Astrocyte (in vitro differentiated cells and primary cell): ENCODE results near the gene CFAP210. TPM values are rescaled to one million over a fixed set of nuclear protein-coding genes. Genes with fewer than 3 reads are reported as not detected.
A peak's percentile ranks its signal among the peaks of the same experiment; 100 is the strongest.

Experiments
- DNase-seq: peaks from one replicate; pipeline ENCODE4 v3.0.0-alpha.2; 2010; ENCODE audit warnings: low read depth
- FAIRE-seq: peaks from 2 replicates; lab custom pipeline; 2011; peaks lifted over from hg19 to GRCh38; lab: Jason Lieb, UNC
- H2AFZ ChIP-seq: 2 replicates; pipeline ENCODE4 v1.6.0; 2012; ENCODE audit warnings: low read depth, low read length, inconsistent platforms
- H3K27ac ChIP-seq: 2 replicates; pipeline ENCODE4 v1.5.1; 2011; ENCODE audit warnings: low read depth, low read length, inconsistent platforms
- H3K27me3 ChIP-seq: 2 replicates; pipeline ENCODE4 v1.6.0; 2011; ENCODE audit warnings: low read length, inconsistent platforms; ENCODE audit not compliant: insufficient read depth
- H3K36me3 ChIP-seq: 2 replicates; pipeline ENCODE4 v1.5.1; 2011; ENCODE audit warnings: low read length, inconsistent platforms; ENCODE audit not compliant: insufficient read depth
- H3K4me1 ChIP-seq: 2 replicates; pipeline ENCODE4 v1.5.1; 2011; ENCODE audit warnings: low read length, inconsistent platforms; ENCODE audit not compliant: insufficient read depth
- H3K4me2 ChIP-seq: 2 replicates; pipeline ENCODE4 v1.6.0; 2012; ENCODE audit warnings: low read length, inconsistent platforms
- H3K4me3 ChIP-seq: 2 replicates; pipeline ENCODE4 v1.5.1; 2011; ENCODE audit warnings: low read depth, mild to moderate bottlenecking, low read length, inconsistent platforms; ENCODE audit not compliant: insufficient read depth
- H3K79me2 ChIP-seq: 2 replicates; pipeline ENCODE4 v1.6.0; 2012; ENCODE audit warnings: mild to moderate bottlenecking, low read length, inconsistent platforms; ENCODE audit not compliant: insufficient read depth
- H3K9ac ChIP-seq: 2 replicates; pipeline ENCODE4 v1.6.0; 2012; ENCODE audit warnings: mild to moderate bottlenecking, low read length, inconsistent platforms
- H3K9me3 ChIP-seq: 2 replicates; pipeline ENCODE4 v1.5.1; 2012; ENCODE audit warnings: low read depth, mild to moderate bottlenecking, low read length, inconsistent platforms; ENCODE audit not compliant: insufficient read depth
- H4K20me1 ChIP-seq: 2 replicates; pipeline ENCODE4 v1.6.0; 2012; ENCODE audit warnings: low read length, inconsistent platforms; ENCODE audit not compliant: insufficient read depth
- H3K27ac Mint-ChIP-seq: one replicate; pipeline ENCODE4 v1.8.0; 2021; ENCODE audit warnings: mild to moderate bottlenecking, mixed read lengths; ENCODE audit not compliant: unreplicated experiment
- H3K27me3 Mint-ChIP-seq: one replicate; pipeline ENCODE4 v1.8.0; 2021; ENCODE audit warnings: low read depth, mixed read lengths; ENCODE audit not compliant: unreplicated experiment
- H3K36me3 Mint-ChIP-seq: one replicate; pipeline ENCODE4 v1.8.0; 2021; ENCODE audit warnings: low read depth, mixed read lengths; ENCODE audit not compliant: unreplicated experiment
- H3K4me1 Mint-ChIP-seq: one replicate; pipeline ENCODE4 v1.8.0; 2021; ENCODE audit warnings: low read depth, mixed read lengths; ENCODE audit not compliant: unreplicated experiment
- H3K4me3 Mint-ChIP-seq: one replicate; pipeline ENCODE4 v1.8.0; 2021; ENCODE audit warnings: mild to moderate bottlenecking, moderate library complexity, mixed read lengths; ENCODE audit not compliant: unreplicated experiment
- H3K9me3 Mint-ChIP-seq: one replicate; pipeline ENCODE4 v1.8.0; 2021; ENCODE audit warnings: mild to moderate bottlenecking, mixed read lengths; ENCODE audit not compliant: unreplicated experiment
- CTCF ChIP-seq: IDR thresholded peaks from 2 replicates; pipeline ENCODE4 v1.5.1; 2011; ENCODE audit warnings: low read depth, mild to moderate bottlenecking, inconsistent platforms, low read length, moderate library complexity; ENCODE audit not compliant: insufficient read depth
- EZH2 ChIP-seq: IDR thresholded peaks from 2 replicates; pipeline ENCODE4 v1.6.1; 2012; ENCODE audit warnings: mild to moderate bottlenecking, low read length, inconsistent platforms; ENCODE audit not compliant: insufficient read depth
- total RNA-seq: library from RNA; stranded (reverse); gene quantifications from 2 replicates; pipeline ENCODE4 v1.2.1, GENCODE V29; 2021

The CFAP210 gene
- total RNA-seq, 1 donor from 2014 or later: 0.20 TPM

GRCh38 chr2:169707626-169708025 lies 13.4 kb upstream of the CFAP210 start:
- peaks cover 2% of the 10 kb centered on the region for H3K9me3 Mint-ChIP-seq
- FAIRE-seq: no peak
- H3K4me1 Mint-ChIP-seq: no peaks in the 10 kb centered on the region
- H3K36me3 Mint-ChIP-seq: peaks cover 4% of the 10 kb centered on the region
- Histone ChIP-seq H2AFZ (no peak overlapping the region), H3K4me3 (no peak overlapping the region), H3K9me3 (no peaks in the 10 kb centered on the region), H3K27me3 (no peaks in the 10 kb centered on the region), H3K4me1 (no peaks in the 10 kb centered on the region), H4K20me1 (no peaks in the 10 kb centered on the region), H3K36me3 (no peaks in the 10 kb centered on the region), H3K4me2 (no peak overlapping the region), H3K27ac (no peak overlapping the region), H3K9ac (no peak overlapping the region), H3K79me2 (no peaks in the 10 kb centered on the region)
- no peak for DNase-seq
- no peak overlapping the region for H3K4me3 Mint-ChIP-seq
- H3K27ac Mint-ChIP-seq: no peak overlapping the region
- TF ChIP-seq EZH2: no peak
- TF ChIP-seq CTCF: no peak
- H3K27me3 Mint-ChIP-seq: no peaks in the 10 kb centered on the region

- no peaks in the 10 kb centered on the region for H3K4me1 ChIP-seq
- Mint-ChIP-seq H3K4me1 (no peaks in the 10 kb centered on the region), H3K27me3 (no peaks in the 10 kb centered on the region), H3K4me3 (no peak overlapping the region), H3K27ac (no peak overlapping the region), H3K36me3 (peaks cover 2% of the 10 kb centered on the region), H3K9me3 (no peaks in the 10 kb centered on the region)
- FAIRE-seq (no peak), DNase-seq (peak; percentile 70)
- H3K9ac ChIP-seq: no peak overlapping the region
- H4K20me1 ChIP-seq: no peaks in the 10 kb centered on the region
- no peak overlapping the region for H3K4me2 ChIP-seq
- no peak overlapping the region for H2AFZ ChIP-seq
- no peaks in the 10 kb centered on the region for H3K36me3 ChIP-seq
- TF ChIP-seq EZH2 (no peak), CTCF (no peak)
- H3K27ac ChIP-seq: no peak overlapping the region
- no peaks in the 10 kb centered on the region for H3K27me3 ChIP-seq
- no peaks in the 10 kb centered on the region for H3K79me2 ChIP-seq
- no peaks in the 10 kb centered on the region for H3K9me3 ChIP-seq
- H3K4me3 ChIP-seq: no peak overlapping the region
These were observed 11.7 kb upstream of the CFAP210 start for GRCh38 chr2:169705927-169706326.

- Histone ChIP-seq H2AFZ (no peak overlapping the region), H3K27me3 (no peaks in the 10 kb centered on the region), H3K79me2 (no peaks in the 10 kb centered on the region), H3K4me2 (no peak overlapping the region), H3K9ac (no peak overlapping the region), H3K36me3 (no peaks in the 10 kb centered on the region), H4K20me1 (no peaks in the 10 kb centered on the region), H3K4me3 (no peak overlapping the region), H3K27ac (no peak overlapping the region), H3K9me3 (no peaks in the 10 kb centered on the region), H3K4me1 (no peaks in the 10 kb centered on the region)
- TF ChIP-seq CTCF: no peak
- TF ChIP-seq EZH2: no peak
- no peak overlapping the region for H3K4me3 Mint-ChIP-seq
- H3K36me3 Mint-ChIP-seq: peaks cover 2% of the 10 kb centered on the region
- H3K27me3 Mint-ChIP-seq: no peaks in the 10 kb centered on the region
- no peaks in the 10 kb centered on the region for H3K9me3 Mint-ChIP-seq
- H3K4me1 Mint-ChIP-seq: no peaks in the 10 kb centered on the region
- DNase-seq (no peak), FAIRE-seq (no peak)
- no peak overlapping the region for H3K27ac Mint-ChIP-seq
These were observed 10.0 kb upstream of the CFAP210 start for GRCh38 chr2:169704160-169704708.
